Stimulated activated CD4-positive, alpha-beta T cell treated with anti-CD3 and anti-CD28 coated beads, Interleukin-2, amount 100 ng/mL, for 4 hours (primary cell): Measurements from ENCODE around the gene KNTC1.
"Not testable (repeated sequence)": the region's sequence is repeated elsewhere in the genome, so short reads cannot be mapped to it uniquely, and the experiment has no call there.

ENCODE experiments used
- DNase-seq: peaks from one replicate; pipeline ENCODE4 v3.0.0-alpha.2; 2020; ENCODE audit warnings: low read depth

KNTC1 gene

DNA sequence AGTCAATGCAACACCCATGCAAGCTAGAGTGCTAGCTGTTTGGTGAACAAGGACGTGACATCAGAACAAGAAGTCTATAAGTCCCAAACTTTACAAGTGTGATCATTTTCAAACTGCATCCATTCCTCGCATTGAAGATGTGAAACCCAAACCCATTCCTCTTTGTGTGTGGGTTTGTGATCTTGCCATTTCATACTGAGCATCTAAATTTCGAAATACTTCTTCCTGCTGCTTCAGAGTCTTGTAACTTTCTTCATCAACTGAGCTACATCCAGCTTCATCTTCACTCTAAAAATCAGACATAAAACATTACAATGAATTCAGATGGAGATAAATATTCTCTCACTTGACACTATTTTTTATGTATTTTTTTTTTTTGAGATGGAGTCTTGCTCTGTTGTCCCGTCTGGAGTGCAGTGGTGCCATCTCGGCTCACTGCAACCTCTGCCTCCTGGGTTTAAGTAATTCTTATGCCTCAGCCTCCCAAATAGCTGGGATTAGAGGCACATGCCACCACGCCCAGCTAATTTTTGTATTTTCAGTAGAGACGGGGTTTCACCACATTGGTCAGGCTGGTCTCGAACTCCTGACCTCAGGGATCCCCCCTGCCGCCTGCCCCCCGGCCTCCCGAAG is 21.5 kb upstream of the KNTC1 start:
- DNase-seq: no peak

DNA sequence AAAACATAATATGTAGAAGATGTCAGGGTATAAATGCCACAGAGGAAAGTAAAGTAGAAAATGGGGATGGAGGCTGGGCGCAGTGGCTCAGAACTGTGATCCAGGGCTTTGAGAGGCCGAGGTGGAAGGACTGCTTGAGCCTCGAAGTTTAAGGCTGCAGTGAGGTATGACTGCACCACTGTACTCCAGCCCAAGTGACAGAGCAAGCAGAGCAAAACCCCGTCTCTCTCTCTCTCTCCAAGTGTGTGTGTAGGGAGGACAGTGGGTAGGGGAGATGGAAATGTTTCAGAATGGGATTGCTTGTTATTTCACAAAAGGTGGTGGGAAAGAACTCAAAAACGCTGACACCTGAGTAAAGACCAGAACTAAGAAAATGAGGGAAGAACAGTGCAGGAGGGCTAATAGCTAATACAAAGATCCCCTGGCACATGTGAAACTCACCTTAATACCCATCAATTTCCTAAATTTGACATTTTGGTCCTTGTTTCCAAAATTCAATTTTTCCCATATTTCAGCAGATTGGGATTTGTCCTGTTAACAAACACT is 20.6 kb upstream of the KNTC1 start:
- DNase-seq: no peak

DNA sequence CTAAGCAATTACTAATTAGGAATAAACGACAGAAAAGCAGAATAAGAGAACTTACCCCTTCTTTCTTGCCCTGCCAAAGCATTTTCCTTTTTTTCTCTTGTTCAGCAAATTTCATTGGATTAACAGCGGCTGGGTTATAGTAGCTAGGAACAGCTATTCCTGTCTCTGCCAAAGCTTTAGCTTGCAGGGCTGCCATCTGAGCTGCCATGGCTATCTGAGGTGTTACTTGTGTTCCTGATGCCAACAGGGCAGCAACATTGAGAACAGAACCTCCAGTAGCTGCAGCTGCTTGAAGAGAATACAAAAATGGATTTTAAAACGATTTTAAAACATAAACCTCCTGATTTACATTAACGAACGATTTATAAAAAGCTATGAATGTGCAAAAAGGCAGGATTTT is 18.9 kb upstream of the KNTC1 start:
- no peak for DNase-seq

DNA sequence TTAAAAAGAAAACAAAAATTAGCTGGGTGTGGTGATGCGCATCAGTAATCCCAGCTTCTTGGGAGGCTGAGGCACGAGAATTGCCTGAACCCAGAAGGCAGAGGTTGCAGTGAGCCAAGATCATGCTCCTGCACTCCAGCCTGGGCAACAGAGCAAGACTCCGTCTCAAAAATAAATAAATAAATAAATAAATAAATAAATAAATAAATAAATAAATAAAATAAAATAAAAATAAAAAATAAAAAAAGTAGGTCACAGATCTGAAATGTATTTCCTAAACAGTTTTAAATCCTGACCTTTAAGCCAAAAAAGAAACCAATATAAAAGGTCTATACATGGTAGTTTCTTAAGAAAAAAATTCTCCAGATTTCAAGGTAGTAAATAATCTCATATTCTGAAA is 14.0 kb upstream of the KNTC1 start:
- DNase-seq: not testable (repeated sequence)

DNA sequence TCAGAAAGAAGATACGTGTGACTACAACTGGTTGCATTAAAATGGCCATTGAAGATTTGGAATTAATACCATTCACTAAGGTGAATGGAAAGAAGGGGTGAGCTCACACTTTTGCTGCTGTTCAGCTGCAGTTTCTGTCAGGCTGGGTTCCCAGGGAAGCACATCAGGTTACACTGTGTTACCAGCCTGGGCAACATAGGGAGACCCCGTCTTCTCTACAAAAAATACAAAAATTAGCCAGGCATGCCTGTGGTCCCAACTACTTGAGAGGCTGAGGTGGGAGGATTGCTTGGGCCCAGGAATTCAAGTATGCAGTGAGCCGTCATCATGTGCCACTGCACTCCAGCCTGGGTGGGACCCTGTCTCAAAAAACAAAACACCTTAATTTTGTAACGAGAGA is 13.4 kb upstream of the KNTC1 start:
- DNase-seq: no peak

DNA sequence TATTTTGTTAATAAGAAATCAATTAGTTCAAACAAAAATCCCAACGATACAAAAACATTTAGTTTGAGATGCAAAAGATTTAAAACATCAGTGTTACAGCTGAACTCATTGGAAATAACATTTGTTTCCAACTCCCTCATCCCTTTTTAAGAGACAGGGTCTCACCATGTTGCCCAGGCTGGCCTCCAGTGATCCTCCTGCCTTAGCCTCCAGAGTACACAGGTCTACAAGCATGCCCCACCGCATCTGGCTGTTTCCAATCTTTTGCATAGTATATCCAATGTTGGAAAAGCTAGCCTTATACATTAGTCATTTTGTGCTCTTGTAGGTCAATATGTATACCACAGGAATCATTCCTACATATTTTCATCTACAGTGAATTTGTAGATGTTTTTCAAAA is 11.8 kb upstream of the KNTC1 start:
- DNase-seq: no peak

DNA sequence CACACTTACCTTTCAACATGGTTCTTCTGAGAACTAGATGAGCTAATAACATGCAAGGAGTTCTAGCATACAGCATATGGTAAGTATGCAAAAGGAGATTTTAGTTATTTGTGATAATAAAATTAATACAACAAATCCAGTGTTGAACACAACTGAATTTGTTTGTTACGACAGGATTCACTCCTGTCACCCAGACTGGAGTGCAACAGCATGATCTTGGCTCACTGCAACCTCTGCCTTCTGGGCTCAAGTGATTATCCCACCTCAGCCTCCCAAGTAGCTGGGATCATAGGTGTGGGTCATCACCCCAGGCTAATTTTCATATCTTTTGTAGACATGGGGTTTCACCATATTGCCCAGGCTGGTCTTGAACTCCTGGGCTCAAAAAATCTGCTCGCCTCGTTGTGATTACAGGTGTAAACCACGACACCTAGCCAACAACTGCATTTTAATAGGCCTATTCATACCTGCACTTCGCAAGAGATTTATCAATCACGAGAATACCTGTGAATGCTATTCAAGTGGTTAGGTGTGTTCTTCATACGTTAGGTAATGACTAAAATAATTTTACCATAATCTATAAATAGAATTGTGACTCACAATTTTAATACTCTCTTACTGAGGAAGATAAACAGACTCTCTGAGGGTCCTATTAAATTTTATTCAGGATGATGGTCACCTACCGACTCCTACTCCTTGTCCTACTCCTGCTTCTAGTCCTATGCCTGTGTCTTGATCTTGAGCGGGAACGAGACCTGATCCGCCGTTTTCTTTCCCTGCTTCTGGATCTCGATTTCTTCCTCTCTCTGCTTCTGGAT is 10.3 kb upstream of the KNTC1 start:
- no peak for DNase-seq

DNA sequence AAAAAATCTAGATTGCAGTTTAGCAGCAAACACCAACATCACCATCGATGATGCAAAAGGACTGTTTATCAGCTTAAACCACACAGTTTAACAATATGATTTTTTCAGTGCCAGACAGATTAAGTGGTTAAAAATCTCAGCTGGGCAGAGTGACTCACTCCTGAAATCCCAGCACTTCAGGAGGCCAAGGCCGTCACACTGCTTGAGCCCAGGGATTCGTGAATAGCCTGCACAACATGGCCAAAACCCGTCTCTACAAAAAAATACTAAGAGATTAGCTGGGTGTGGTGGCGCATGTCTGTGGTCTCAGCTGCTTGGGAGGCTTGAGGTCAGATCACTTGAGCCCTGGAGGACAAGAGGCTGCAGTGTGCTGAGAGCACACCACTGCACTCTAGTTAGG is 9.2 kb upstream of the KNTC1 start:
- no peak for DNase-seq

DNA sequence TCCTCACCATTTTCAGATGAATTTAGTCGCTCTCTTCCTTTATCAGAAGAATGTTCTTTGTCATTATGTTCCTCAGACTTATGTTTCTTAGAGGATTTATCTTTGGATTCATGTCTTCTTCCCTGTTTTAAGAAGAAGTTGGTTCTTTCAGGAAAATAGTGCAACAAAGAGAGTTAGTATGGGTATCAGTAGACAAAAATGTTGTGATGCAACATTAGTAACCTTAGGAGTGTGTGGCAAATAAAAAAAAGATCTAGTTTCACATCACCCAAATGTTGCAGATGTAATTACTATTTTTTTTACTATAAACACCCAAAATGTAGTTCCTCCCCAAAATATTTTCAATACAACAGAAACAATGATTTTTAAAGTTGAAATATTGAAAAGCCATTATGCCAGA is 8.1 kb upstream of the KNTC1 start:
- DNase-seq: no peak

DNA sequence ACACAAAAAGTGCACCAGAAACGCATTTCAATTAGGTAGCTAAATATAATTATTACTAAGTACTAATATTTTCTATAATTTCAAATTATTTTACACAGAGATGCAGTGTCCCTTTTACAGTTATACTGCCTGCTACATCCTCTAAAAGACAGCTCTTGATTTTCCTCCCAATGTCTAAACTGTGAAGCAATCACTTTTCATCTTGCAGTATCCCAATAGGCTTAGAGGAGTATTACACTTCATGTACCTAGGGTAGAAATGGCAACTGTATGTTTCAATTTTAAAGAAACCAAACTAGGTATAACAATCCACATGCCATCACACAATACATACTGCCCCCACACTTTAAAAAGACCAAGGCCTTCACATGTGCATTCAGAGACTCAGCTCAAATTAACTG is 7.6 kb upstream of the KNTC1 start:
- no peak for DNase-seq

DNA sequence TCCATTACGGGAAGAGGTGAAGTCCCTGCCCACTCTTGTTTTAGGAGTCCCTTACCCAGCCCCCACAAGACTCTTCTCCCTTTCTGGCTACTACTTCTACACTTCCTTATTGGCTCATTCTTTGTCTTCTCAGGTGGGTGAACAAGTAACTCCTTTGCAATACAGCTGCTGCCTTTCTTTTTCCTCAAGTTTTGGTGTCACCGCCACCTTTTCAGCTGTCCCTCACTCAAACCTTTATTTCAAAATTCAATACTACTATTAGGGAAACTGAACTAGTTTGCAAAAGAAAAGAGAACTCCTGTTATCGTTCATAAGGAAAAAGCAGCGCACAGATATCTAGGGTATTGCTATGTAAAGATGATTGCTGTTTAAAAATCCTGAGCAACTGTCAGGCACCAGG is 6.4 kb upstream of the KNTC1 start:
- no peak for DNase-seq

DNA sequence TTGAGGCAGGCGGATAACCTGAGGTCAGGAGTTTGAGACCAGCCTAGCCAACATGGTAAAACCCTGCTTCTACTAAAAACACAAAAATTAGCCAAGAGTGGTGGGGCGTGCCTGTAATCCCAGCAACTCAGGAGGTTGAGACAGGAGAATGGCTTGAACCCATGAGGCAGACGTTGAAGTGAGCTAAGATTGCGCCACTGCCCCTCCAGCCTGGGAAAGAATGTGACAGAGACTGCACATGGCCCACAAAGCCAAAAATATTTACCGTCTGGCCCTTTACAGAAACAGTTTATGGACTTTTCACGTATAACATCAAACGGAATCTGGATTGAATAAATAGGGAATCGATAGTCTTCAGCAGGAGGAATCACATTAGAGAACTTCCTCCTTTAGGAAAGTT is 3.8 kb upstream of the KNTC1 start:
- no peak for DNase-seq

DNA sequence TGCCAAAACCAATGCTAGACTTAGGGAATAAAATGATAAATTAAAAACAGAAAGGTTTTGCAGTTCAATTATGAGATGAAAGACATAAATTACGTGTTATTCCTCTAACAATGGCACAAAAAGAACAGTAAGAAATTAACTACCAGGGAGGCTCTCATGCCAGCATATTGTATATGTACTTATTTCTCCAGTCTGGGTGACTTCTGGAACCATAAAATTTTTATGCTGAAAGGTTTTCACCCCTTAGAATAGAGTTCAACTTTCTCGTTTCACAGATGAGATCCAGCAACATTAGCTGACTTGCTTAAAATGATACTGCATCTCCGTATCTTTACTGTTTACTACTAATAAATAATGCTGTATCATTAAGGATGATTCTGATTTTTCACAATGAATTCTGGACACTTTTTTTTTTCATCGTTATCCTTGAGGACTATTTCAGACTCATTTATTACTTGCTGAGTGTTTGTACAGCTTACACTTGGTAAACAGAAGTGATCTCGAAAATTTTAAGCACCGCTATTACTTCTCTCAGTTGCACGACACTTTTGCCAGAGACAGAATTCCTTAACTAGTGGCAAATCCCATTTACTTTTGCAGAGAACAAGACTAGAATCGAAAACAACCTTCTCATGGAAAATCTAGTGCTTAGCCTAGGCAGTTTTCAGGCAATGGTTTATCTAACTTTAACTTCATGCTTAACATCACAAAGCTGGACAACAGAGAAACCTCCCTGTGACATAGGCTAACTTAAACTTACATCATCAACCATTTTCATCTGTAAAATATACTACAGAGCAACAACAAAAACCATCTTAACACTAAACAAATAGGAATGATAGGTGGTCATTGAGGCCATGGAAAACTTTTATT is 3.0 kb upstream of the KNTC1 start:
- no peak for DNase-seq

DNA sequence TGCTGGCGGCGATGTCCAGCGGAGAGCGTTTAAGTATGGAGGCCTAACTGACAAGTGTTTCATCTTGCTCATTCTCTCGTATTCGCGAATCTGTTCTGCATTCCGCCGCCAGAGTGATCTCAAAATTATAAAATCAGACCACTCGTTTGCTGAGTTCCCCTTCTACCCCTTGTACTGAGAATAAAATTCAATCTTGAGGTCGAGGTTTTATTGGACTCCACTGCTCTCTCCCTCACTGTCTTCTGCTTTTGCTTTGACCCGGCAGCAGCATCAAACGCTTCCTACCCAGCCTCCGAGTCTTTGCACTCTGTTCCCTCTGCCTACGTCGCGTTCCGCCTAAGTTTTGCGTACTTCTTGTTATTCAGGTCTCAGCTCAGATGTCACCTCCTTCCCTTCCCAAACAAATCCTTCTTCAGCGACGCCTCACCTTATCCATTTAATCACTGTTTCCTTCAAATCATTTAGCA is 462 bp downstream of the KNTC1 start:
- DNase-seq: peak; percentile 9

DNA sequence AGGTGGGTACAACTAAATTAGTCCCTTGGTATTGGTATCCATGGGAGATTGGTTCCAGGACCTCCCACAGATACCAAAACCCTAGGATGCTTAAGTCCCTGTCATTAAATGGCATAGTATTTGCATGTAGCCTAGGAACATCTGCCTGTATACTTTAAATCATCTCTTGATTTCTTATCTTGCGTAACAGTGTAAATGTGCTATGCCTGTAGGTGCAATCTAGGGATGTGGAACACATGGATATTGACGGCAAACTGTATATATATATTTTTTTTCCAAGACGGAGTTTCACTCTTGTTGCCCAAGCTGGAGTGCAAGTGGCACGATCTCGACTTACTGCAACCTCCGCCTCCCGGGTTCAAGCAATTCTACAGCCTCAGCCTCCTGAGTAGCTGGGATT is 1.5 kb downstream of the KNTC1 start:
- DNase-seq: no peak

DNA sequence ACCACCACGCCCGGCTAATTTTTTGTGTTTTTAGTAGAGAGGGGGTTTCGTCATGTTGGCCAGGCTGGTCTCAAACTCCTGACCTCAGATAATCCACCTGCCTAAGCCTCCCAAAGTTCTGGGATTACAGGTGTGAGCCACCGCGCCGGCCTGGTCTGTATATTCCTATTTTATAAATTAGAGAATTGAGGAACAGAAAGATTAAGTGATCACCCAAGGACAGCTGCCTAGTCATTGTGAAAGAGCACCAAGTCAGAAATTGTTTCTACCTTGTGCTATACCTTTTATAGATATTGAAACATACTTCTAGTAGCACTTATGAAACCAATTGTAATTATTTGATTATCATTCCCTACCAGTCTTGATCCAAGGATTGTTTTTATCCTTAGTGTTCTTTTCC is 1.9 kb downstream of the KNTC1 start:
- DNase-seq: no peak

DNA sequence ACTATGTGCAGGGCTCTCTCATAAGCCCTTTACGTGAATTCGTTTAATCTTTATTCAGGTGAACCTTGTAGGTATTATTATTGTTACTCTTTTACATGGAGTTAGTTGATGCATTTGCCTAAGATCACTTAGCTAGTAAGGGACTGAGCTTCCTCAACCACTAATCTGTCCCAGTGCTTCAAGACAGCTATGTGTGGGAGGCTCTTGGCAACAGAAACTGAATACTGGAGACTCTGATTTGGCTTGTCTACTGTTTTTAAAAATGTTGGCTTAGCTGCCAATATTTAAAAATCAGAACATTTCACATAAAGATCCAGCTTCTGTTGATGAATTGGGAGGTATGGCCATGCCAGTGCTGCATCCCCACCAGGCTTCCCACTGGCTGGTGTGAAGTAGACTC is 6.8 kb downstream of the KNTC1 start:
- no peak for DNase-seq

DNA sequence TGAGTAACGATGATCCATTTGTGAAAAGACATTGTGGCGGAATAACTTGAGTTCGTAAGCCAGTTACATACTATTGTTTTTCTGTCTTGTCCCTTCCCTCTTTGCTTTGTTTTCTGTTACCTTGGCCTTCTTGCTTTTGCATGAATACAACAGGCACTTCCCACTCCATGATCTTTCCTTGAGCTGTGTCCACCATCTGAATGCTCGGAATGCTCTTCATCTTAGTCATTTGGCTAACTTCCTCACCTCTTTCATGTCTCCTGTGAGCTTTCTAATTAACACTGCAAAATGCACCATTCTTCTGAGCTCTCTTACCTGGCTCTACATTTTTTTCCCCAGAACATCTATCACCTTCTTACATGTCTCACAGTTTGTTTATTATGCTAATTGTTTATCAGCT is 10.0 kb downstream of the KNTC1 start:
- DNase-seq: no peak

DNA sequence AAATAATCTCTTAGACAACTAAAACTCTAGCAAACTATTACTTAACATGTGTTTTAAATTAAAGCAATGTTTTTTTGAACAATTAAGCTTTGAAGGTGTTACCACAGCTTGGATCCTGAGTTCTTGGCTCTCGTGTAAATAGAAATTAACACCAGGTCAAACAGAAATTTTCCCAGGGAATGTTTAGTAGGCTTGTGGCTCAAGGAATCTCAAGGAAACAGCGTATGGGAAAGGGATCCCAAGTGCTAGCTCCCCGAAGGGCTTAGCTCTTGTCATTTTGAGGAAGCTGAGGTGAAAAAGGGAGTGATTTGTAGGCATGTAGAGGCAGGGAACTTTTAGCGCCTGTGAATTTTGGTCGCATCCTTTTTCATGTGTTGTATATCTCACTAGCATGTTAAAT is 11.4 kb downstream of the KNTC1 start:
- DNase-seq: no peak

DNA sequence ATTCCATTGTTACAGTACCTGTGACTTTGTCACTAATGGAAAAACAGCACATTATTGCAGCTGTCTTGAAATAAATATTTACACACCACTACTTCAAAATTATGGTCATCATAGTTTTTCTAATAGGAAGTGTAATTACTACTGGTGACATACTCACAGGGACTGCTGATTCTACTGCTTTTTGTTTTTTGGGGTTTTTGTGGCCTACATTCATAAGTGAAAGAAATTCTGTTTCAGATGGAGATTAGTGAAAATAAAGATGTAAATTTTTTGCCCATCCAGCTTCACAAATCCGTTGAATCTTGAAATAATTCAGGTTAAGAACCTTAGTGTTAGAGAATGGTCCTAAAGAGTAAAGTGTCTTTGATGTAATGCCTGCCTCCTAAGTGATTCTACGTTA is 17.5 kb downstream of the KNTC1 start:
- no peak for DNase-seq

DNA sequence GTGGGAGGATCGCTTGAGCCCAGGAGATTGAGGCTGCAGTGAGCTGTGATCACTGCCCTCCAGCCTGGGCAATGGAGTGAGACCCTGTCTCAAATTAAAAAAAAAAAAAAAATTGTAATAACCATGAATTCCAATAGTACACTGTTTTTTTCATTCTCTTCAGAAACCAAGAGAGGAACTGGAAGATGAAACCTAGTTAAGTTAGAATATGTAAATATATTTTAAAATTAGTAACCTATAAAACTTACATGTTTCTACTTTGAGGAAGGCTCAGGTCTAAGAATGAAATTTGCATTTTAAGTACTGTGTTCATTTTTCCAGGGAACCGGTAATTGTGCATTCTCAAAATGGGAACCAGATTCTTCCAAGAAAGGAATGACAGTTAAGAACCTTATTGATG is 18.8 kb downstream of the KNTC1 start:
- DNase-seq: no peak

DNA sequence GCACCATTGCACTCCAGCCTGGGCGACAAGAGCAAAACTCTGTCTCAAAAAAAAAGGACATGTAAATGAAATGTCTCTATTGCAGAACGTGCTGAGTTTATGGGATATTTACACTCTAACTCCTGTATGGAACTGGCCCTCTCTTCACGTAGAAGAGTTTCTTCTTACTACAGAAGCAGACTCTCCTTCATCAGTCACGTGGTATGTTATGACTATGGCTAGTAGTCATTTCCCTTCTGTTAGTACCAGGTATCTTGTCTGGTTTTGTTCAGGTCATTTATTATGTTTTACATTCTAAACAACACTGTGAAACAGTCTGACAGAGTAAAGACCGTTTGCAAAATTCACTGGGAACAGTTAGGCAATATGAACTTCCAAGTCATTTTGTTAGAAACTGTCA is 20.3 kb downstream of the KNTC1 start:
- DNase-seq: no peak
